K562 (cell line): ENCODE measurements around the gene TBXA2R. TPM values are rescaled to one million over a fixed set of nuclear protein-coding genes. Genes with fewer than 3 reads are reported as not detected.

Source experiments
- ARID3A ChIP-seq: IDR thresholded peaks from 2 replicates; pipeline ENCODE4 v1.6.1; 2012; ENCODE audit warnings: low read depth, low read length, improper control_type of control experiment, borderline replicate concordance
- BHLHE40 ChIP-seq: IDR thresholded peaks from 2 replicates; pipeline ENCODE4 v1.6.1; 2011; ENCODE audit warnings: low read length, improper control_type of control experiment
- CBX1 ChIP-seq: sonication (generic); IDR thresholded peaks from 2 replicates; pipeline ENCODE4 v1.6.1; 2016; ENCODE audit warnings: antibody characterized with exemption, low read depth, mild to moderate bottlenecking
- GTF2E2 ChIP-seq: fragments of 200-800 bp; sonication (Bioruptor generic); IDR thresholded peaks from 2 replicates; pipeline ENCODE4 v1.6.1; 2016; ENCODE audit warnings: missing genetic modification characterization, missing compliant biosample characterization
- PCBP1 ChIP-seq: fragments of 200-400 bp; formaldehyde crosslinking; IDR thresholded peaks from 2 replicates; pipeline ENCODE4 v1.6.1; 2018; ENCODE audit warnings: mild to moderate bottlenecking, low read depth, low read length; ENCODE audit not compliant: poor library complexity, severe bottlenecking
- POLR2A ChIP-seq: fragments of 450-650 bp; conservative IDR thresholded peaks from 2 replicates; pipeline ENCODE4 v1.6.1; 2016
- RBBP5 ChIP-seq: fragments of 200-600 bp; sonication (generic); IDR thresholded peaks from 2 replicates; pipeline ENCODE4 v1.6.1; 2012; ENCODE audit warnings: borderline replicate concordance, mild to moderate bottlenecking, low read length, control low read depth, inconsistent platforms; ENCODE audit not compliant: insufficient read depth, poor library complexity, severe bottlenecking
- SAFB ChIP-seq: fragments of 200-400 bp; formaldehyde crosslinking; IDR thresholded peaks from 2 replicates; pipeline ENCODE4 v1.6.1; 2017; ENCODE audit warnings: low read depth, low read length, borderline replicate concordance
- ZBTB7A ChIP-seq: IDR thresholded peaks from 2 replicates; pipeline ENCODE4 v1.6.1; 2011; ENCODE audit warnings: low read depth, mild to moderate bottlenecking, low read length, moderate library complexity, borderline replicate concordance; ENCODE audit not compliant: control insufficient read depth
- ZKSCAN3 ChIP-seq: fragments of 250-450 bp; sonication (Bioruptor Pico); IDR thresholded peaks from 2 replicates; pipeline ENCODE4 v1.4.0; 2020
- ZKSCAN8 ChIP-seq: fragments of 200-800 bp; sonication (Bioruptor generic); IDR thresholded peaks from 2 replicates; pipeline ENCODE4 v1.6.1; 2016; ENCODE audit warnings: missing genetic modification characterization, missing compliant biosample characterization
- ZNF23 ChIP-seq: fragments of 250-450 bp; sonication (Bioruptor Pico); IDR thresholded peaks from 2 replicates; pipeline ENCODE4 v1.4.0; 2020; ENCODE audit warnings: mild to moderate bottlenecking
- ZNF431 ChIP-seq: sonication (generic); formaldehyde crosslinking; IDR thresholded peaks from 2 replicates; pipeline ENCODE4 v1.8.0; 2022; ENCODE audit warnings: mild to moderate bottlenecking, missing genetic modification reagents
- ZNF511 ChIP-seq: sonication (generic); formaldehyde crosslinking; IDR thresholded peaks from 2 replicates; pipeline ENCODE4 v1.8.0; 2022; ENCODE audit warnings: mild to moderate bottlenecking, missing genetic modification reagents
- ZNF561 ChIP-seq: fragments of 450-650 bp; formaldehyde crosslinking; conservative IDR thresholded peaks from 2 replicates; pipeline ENCODE4 v1.4.0; 2020; ENCODE audit warnings: mild to moderate bottlenecking, moderate library complexity
- polyA plus RNA-seq, 8 experiments: library from polyadenylated mRNA; depleted of rRNA in 4 of 8; stranded (reverse) in 5 of 8; unstranded in 3 of 8; fragments of >200 nt; fragmentation: Nextera tagmentation in 2 of 8; fragmentation: Illumina TruSeq in 1 of 8; extraction: Ambion mirVana in 2 of 8; extraction: Trizol in 1 of 8; gene quantifications; 2 replicates each; pipeline versions ENCODE4 v1.2.1 to v1.2.3, GENCODE V29; 2011 to 2014; ENCODE audit warnings: inconsistent platforms in 1 of 8, missing spikeins in 1 of 8
- total RNA-seq, 7 experiments: library from RNA; depleted of rRNA in 6 of 7; stranded (reverse); fragments of >200 nt in 6 of 7; fragmentation: Illumina TruSeq in 2 of 7; extraction: Trizol in 2 of 7; gene quantifications; 2 replicates each; pipeline versions ENCODE4 v1.2.1 to v1.2.3, GENCODE V29; 2011 to 2021; ENCODE audit warnings: low replicate concordance in 1 of 7
- TF ChIP-seq, protein P1 (sequence below), 3 experiments: fragments of 200-800 bp in 1 of 3; sonication (Bioruptor generic) in 1 of 3; sonication (generic) in 1 of 3; formaldehyde crosslinking in 1 of 3; IDR thresholded peaks; 2 replicates each; pipeline versions ENCODE4 v1.6.1 to v1.8.0; 2016 to 2022; ENCODE audit warnings: mild to moderate bottlenecking in 2 of 3, missing compliant biosample characterization in 2 of 3, missing genetic modification characterization in 2 of 3, missing genetic modification reagents in 1 of 3
- TF ChIP-seq, protein P2 (sequence below): fragments of 450-650 bp; formaldehyde crosslinking; IDR thresholded peaks from 2 replicates; pipeline ENCODE4 v1.4.0; 2022; ENCODE audit warnings: mild to moderate bottlenecking, moderate library complexity
- TF ChIP-seq, protein P3 (sequence below): fragments of 450-650 bp; IDR thresholded peaks from 2 replicates; pipeline ENCODE4 v1.6.1; 2016; ENCODE audit warnings: borderline replicate concordance
- TF ChIP-seq, protein P4 (sequence below): sonication (generic); formaldehyde crosslinking; IDR thresholded peaks from 2 replicates; pipeline ENCODE4 v1.8.0; 2022; ENCODE audit warnings: mild to moderate bottlenecking, missing genetic modification reagents

Gene TBXA2R
- total and polyA plus RNA-seq, 9 of the 15 experiments (the other 6 are each of a cell fraction or from before 2014, with no cell fraction given) = 1.5 to 24.0 (median 2.8) TPM

DNA sequence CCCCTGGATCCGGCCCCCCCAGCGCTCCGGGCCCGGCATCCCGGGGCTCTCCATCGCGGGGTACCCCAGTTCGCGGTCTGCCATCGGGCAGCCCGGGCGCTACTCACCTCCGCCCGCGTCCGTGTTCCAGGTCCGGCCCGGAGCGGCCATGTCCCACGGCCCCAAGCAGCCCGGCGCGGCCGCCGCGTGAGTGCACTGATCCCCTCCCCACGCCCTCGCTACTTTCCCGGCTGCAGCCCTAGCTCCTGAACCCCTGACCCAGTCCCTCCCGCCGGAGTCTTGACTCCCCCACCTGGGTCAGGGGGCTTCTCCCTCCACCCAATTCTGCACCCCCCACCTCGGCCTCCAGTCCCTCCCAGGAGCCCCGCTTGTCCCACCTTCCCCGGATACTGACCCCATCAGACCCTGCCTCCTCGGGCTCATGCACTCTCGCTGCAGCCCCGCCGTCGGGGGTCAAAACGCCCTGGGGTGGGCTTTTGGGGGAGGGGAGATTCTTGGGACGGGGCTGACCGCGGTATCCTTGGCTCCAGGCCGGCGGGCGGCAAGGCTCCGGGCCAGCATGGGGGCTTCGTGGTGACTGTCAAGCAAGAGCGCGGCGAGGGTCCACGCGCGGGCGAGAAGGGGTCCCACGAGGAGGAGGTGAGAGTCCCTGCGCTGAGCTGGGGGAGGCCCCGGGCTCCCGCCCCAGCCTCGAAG is 33.4 kb downstream of the TBXA2R start (continued):
- TF ChIP-seq, protein P1, sequence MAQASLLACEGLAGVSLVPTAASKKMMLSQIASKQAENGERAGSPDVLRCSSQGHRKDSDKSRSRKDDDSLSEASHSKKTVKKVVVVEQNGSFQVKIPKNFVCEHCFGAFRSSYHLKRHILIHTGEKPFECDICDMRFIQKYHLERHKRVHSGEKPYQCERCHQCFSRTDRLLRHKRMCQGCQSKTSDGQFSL (CRISPR knock-in tag; IDR thresholded peaks at IDR 0.05) = peak; percentile 82
- TF ChIP-seq, protein P1 (tag; IDR thresholded peaks at IDR 0.05) = peak in 1 of 2 experiments; percentile 86; a peak in 2 of 4 replicates
- TF ChIP-seq CBX1 (0 out of 2 replicates have a peak, but pooled peaks have one; percentile 8), PCBP1 (peak; percentile 61), ZNF431 (peak; percentile 36; the same call in 1 of the 2 replicates), ARID3A (no peak), ZNF511 (CRISPR knock-in tag) (0 out of 2 replicates have a peak, but pooled peaks have one; percentile 2), BHLHE40 (no peak), ZKSCAN3 (no peak), GTF2E2 (tag) (no peak), ZNF561 (CRISPR knock-in tag) (no peak), SAFB (peak; percentile 82), ZKSCAN8 (CRISPR knock-in tag) (no peak), POLR2A (peak; percentile 51; the same call in 1 of the 2 replicates), ZNF23 (CRISPR knock-in tag) (no peak), ZBTB7A (peak; percentile 79; the same call in 1 of the 2 replicates), RBBP5 (peak; percentile 19)
- TF ChIP-seq, protein P2, sequence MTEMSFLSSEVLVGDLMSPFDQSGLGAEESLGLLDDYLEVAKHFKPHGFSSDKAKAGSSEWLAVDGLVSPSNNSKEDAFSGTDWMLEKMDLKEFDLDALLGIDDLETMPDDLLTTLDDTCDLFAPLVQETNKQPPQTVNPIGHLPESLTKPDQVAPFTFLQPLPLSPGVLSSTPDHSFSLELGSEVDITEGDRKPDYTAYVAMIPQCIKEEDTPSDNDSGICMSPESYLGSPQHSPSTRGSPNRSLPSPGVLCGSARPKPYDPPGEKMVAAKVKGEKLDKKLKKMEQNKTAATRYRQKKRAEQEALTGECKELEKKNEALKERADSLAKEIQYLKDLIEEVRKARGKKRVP (CRISPR knock-in tag) = no peak
- TF ChIP-seq, protein P3, sequence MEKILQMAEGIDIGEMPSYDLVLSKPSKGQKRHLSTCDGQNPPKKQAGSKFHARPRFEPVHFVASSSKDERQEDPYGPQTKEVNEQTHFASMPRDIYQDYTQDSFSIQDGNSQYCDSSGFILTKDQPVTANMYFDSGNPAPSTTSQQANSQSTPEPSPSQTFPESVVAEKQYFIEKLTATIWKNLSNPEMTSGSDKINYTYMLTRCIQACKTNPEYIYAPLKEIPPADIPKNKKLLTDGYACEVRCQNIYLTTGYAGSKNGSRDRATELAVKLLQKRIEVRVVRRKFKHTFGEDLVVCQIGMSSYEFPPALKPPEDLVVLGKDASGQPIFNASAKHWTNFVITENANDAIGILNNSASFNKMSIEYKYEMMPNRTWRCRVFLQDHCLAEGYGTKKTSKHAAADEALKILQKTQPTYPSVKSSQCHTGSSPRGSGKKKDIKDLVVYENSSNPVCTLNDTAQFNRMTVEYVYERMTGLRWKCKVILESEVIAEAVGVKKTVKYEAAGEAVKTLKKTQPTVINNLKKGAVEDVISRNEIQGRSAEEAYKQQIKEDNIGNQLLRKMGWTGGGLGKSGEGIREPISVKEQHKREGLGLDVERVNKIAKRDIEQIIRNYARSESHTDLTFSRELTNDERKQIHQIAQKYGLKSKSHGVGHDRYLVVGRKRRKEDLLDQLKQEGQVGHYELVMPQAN = 0 out of 2 replicates have a peak, but pooled peaks have one; percentile 50
- TF ChIP-seq, protein P4, sequence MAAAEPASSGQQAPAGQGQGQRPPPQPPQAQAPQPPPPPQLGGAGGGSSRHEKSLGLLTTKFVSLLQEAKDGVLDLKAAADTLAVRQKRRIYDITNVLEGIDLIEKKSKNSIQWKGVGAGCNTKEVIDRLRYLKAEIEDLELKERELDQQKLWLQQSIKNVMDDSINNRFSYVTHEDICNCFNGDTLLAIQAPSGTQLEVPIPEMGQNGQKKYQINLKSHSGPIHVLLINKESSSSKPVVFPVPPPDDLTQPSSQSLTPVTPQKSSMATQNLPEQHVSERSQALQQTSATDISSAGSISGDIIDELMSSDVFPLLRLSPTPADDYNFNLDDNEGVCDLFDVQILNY (CRISPR knock-in tag) = 0 out of 2 replicates have a peak, but pooled peaks have one; percentile 19
